SKM-1 treated with dmso at 0.1 percent for 144 hours (cell line): ENCODE data around the gene GABPB2.

Experiments used
- DNase-seq: peaks from one replicate; lab custom pipeline; 2025; ENCODE audit not compliant: unreplicated experiment; lab: John Stamatoyannopoulos, UW

Gene GABPB2

DNA sequence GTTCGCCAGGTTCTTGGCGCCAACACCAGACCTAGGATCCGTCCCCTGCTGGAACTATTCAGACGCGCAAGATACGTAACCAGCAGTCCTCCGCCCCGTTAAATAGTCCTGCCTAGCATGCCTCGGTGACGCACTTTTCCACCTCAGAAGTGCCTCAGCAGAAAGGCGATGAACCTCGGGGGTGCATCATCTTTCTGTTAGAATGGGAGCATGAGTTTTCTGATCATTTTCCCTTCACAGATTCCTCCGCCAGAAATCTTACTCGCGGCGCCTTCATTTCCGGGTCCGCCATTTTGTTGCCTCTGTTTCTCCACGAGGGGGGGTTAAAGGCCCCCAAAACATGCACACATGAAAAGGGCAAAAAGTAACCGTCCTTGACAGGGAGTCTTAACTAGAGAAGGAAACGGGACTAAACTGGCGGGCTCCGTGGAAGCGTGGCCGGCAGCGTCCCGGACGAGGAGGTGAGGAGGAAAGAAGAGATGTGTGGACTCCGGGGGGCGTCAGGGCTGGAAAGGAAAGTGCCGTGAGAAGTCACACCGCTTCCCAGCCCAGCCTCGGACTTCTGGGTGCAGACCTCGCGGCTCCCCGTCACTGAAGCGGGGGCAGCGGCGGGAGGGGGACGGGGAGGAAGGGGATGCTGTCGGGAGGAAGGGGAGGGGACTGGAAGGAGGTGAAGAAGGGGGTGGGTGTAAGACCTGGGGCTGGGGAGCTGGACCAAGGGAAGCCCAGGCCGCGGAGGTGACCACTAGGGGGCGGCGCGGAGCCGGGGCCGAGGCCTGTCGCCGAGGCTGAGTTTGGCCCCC, at the start of gene GABPB2:
Gene GABPB2 (plus strand): TSS at position 288 of the 803 bp plus-strand sequence. CDS start 17,429 bp downstream, outside the sequence.
- DNase-seq = peak; percentile 96

DNA sequence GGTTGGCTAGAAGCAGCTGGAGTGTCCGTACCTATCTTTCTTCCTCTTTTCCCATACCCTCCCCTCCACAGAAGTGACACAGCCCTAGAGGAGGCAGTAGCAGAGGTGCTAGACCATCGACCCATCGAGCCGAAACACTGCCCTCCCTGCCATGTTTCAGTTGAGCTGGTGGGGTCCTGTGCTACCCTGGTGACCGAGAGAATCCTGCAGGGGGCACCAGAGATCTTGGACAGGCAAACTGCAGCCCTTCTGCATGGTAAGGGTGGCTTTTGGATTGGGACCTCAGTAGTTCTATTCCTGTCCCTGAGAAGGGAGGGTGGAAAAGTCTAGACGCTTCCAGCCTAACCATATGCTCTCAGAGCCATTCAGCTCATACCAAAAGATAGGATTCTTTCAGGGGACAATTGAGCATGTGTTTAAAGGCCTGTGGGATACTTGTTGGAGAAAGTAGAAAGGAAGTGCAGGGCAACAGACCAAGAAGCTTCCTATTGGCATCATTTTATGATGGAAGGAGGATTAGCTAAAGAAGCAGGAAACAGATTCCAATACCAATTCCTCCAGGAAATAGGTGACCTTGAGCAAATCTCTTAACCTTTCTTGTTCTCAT, 45.9 kb upstream of the GABPB2 start:
- DNase-seq = peak; percentile 84

DNA sequence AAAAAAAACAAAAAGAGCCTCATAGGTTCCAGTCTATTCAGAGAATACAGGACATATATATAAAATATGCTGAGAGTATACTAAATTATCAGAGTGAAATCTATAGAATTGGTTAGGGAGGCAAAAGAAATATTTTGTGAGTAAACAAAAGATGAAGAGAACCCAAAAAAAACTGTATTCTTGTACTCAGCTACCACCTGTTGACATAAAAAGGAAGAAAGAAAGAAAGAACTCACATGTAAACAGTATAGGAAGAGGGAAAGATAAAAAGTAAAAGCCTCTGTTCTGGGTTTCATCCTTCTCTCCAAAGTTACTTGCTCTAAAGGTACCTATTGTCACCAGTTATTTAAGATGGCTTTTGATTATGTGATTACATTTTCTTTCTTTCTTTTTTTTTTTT, 44.1 kb upstream of the GABPB2 start:
- no peak for DNase-seq

DNA sequence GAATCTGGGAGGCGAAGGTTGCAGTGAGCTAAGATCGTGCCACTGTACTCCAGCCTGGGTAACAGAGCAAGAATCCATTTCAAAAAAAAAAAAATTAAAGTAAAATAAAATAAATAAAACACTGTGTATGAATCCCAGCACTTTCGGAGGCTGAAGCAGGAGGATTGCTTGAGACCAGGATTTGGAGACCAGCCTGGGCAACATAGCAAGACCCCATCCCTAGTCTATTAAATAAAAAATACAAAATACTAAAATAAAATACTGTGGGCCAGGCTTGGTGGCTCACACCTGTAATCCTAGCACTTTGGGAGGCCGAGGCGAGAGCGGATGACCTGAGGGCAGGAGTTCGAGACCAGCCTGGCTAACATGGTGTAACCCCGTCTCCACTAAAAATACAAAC, 38.4 kb upstream of the GABPB2 start:
- DNase-seq = no peak

DNA sequence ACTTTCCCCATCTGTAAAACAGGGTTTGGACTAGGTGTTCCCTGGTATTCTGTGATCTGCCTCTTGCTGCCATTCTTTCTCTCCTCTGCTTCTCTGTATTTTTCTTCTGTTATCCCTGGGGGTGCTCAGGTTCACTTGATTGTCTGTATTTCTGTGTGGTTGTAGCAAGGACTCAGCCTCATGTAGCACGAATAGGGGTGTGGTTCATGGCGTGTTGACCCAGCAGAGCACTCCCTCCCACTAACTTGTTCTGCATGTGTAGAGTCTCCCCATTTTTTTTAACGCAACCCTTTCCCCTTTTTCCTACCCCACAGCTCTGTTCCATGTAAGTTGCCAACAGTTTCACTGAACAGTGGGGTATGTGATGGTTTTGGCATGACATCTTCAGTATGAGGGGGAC, 35.4 kb upstream of the GABPB2 start:
- DNase-seq = no peak

DNA sequence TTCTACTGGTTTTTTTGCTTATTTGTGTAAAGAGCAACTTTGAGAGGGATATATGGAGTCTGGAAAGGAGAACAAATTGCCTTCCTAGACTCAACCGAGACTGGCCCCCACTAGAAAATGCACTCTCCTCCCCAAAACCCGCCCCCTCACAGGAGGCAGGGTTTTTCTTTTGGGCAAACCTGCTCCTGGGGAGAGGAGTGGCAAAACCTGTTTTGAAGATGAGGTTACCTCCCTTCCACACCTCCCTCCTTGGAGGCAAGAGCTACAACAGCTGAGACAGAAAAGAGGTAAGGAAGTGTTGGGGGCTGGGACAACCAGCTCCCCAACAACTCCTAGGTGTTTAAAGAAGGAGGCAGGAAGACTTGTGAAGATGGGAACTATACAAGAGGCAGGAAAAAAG, 34.2 kb upstream of the GABPB2 start, which contains the start of gene BNIPL:
Gene BNIPL (plus strand): TSS at position 231 of the 400 bp plus-strand sequence. CDS start 140 bp downstream, at position 371.
- DNase-seq = no peak

DNA sequence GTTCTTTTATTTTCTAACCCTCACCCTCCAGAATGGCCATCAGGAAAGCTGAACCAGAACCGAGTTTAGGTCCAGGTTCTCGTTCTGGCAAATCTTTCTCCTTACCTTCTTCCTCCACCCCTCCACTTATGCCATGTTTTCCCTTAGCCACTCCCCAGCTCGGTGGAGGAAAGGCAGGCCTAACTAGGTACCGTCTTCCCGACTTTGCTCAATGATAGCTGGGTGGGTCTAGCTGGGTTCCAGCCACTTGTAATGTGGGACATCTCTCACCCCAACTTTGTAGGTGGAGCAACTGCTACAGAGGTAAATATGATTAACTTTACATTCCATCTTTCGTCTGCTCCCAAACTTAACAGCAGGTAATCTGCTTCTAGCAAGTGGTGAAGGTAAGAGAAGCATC, 33.5 kb upstream of the GABPB2 start:
- no peak for DNase-seq

DNA sequence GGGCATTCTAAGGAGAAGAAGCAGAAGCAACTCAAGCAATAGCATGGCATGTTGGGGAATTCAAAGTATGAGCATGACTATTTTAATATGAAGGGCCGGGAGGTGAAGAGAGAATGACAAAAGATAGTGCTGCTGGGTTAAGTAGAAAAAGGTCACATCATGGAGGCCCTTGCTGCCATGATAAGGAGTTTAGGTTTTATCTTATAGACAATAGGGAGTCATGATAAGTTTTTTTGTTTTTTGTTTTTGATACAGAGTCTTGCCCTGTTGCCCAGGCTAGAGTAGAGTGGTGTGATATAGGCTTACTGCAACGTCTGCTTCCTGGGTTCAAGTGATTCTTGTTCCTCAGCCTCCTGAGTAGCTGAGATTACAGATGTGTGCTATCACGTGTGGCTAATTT, 31.0 kb upstream of the GABPB2 start:
- no peak for DNase-seq

DNA sequence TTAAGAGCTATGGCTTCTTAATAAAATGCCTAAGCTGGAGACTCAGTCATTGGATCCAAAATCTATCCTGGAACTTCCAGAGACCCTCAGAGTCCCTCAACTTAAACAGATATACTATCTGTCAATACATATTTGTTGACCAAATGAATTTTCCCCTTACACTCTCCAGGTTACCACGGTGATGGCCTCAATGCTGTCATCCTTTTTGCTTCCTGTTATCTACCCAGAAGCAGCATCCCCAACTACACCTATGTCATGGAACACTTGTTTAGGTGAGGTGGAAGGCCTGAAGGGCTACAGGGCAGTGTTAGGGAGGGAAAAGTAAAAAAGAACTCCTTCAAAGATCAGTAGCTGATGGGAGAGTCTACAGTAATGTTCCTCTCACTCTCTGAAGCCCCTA, 27.4 kb upstream of the GABPB2 start:
- no peak for DNase-seq

DNA sequence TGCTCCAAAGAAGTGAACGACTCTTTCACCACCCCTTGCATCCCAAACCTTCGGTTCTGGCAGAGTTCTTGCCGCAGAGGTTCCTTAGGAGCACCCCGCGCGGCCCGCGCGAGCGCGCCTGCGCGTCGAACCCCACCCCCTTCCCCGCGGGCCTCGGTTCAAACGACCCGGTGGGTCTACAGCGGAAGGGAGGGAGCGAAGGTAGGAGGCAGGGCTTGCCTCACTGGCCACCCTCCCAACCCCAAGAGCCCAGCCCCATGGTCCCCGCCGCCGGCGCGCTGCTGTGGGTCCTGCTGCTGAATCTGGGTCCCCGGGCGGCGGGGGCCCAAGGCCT, 23.0 kb upstream of the GABPB2 start, which contains the start of gene C1orf56:
Gene C1orf56 (plus strand): TSS at position 161 of the 334 bp plus-strand sequence. CDS start 97 bp downstream, at position 258.
- peak; percentile 56 for DNase-seq

DNA sequence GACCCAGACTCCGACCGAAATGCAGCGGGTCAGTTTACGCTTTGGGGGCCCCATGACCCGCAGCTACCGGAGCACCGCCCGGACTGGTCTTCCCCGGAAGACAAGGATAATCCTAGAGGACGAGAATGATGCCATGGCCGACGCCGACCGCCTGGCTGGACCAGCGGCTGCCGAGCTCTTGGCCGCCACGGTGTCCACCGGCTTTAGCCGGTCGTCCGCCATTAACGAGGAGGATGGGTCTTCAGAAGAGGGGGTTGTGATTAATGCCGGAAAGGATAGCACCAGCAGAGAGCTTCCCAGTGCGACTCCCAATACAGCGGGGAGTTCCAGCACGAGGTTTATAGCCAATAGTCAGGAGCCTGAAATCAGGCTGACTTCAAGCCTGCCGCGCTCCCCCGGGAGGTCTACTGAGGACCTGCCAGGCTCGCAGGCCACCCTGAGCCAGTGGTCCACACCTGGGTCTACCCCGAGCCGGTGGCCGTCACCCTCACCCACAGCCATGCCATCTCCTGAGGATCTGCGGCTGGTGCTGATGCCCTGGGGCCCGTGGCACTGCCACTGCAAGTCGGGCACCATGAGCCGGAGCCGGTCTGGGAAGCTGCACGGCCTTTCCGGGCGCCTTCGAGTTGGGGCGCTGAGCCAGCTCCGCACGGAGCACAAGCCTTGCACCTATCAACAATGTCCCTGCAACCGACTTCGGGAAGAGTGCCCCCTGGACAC, 22.5 kb upstream of the GABPB2 start:
- DNase-seq = peak; percentile 86

DNA sequence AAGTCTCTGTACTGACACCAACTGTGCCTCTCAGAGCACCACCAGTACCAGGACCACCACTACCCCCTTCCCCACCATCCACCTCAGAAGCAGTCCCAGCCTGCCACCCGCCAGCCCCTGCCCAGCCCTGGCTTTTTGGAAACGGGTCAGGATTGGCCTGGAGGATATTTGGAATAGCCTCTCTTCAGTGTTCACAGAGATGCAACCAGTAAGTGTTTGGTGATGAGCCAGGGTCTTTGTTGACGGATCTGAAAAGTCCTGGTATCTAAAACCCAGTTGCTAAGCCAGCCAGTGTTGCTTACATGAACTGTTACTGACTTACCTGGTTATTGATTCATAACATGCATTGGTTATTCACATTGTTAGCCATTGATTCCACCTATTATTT, 21.9 kb upstream of the GABPB2 start:
- DNase-seq = no peak

DNA sequence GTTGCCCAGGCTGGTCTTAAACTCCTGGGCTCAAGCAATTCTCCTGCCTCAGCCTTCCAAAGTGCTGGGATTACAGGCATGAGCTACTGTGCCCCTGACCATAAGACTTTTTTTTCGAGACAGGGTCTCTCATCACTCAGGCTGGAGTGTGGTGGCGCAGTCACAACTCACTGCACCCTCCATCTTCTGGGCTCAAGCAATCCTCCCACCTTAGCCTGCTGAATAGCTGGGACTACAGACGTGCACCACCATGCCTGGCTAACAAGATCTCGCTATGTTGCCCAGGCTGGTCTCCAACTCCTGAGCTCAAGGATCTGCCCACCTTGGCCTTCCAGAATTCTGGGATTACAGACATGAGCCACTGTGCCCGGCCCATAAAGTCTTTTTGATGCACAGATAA, 21.1 kb upstream of the GABPB2 start:
- DNase-seq = no peak

DNA sequence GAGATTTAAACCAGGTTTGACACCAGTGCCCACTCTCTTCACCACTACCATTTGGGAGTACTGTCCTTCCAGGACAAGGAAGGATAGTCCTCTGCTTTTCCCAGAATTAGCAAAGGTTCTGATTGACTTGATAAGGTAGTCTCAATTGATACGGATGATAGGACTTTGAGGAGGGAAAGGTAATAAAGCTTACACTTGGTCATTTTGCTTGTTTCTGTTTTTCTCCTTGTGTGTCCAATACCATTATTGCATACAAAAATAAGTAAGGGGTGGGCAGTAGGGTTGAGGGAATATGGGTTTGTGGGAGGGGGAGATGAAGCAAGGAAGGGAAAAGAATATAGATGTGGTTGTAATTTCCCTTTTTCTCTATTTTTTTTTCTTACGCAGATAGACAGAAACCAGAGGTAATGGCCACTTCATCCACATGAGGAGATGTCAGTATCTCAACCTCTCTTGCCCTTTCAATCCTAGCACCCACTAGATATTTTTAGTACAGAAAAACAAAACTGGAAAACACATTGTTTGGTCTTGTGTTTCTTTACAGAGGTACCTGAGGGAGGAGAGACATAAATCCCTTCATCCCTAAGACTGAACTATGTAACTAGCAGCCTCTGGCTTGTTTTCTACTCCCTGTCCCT, 20.4 kb upstream of the GABPB2 start:
- no peak for DNase-seq

DNA sequence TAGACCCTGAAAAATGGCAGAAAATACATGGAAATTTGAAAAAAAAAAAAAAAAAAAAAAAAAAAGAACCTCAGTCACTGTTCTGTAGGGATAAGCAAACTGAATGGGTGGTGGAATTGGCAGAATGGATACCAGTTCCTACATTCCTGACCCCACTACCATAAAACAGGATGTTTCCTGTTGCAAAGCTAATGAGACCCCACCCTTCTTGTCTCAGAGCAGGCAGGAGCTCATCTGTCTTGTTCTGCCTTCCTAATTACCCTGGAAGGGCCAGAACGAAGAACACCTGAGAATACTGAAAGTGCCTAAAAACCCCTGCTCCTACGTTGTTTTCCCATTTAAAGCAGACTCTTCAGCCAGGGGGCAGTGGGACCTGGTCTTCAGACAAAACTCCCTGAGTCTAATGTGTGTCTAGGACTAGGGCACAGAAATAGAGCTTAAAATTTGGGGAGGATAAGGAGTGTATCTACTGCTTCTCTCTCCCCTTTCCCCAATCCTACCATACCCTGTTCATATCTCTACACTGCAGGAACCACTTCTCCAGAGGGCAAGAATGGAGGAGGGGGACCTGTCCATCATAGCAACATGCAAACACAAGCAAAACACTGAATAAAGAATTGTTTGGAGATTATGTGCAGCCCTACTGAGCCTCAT, 19.1 kb upstream of the GABPB2 start:
- no peak for DNase-seq

DNA sequence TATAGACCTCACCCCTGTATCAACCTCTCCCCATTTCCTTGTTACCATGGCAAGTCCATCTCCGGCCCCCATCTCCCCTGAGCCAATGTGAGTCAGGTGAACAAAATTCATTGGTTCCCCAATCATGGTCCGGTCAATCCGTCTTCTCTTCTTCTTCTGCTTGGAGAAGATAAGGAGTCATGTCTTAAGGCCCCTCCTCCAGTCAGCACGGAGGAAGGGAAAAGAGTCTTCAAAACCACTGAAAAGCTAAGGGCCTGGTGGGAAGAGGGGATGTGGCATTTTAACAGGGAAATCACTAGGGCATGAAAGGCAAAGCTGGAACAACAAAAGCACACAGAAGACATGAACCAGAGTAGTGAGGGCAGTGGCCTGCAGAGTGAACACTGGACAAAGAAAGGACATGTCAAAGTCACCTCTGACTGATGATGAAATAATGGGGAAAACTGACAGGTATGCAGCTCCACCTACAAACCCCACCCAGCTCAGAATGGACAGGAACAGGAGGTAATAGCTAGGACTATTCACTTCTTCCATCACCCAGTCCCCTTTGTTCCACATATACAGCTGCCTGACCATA, 15.5 kb upstream of the GABPB2 start:
- DNase-seq = no peak

DNA sequence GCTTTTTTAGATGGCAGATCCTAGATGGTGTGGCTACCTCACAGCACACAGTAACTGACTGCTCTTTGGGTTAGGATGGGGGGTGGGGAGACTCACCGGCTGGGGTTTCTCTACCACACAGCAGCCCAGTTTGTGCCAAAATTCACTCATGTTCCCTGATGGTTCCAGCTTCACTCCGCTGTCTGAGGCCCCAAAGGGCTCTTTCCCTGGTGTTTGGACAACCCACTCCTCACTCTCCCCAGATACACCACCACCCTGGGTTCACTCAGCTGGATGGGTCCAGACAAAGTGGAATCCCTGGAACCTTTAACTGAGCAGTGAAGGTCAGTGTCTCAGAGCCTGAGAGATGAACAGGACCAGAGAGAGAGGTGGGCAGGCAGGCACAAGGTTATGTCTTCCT, 15.0 kb upstream of the GABPB2 start:
- DNase-seq = no peak

DNA sequence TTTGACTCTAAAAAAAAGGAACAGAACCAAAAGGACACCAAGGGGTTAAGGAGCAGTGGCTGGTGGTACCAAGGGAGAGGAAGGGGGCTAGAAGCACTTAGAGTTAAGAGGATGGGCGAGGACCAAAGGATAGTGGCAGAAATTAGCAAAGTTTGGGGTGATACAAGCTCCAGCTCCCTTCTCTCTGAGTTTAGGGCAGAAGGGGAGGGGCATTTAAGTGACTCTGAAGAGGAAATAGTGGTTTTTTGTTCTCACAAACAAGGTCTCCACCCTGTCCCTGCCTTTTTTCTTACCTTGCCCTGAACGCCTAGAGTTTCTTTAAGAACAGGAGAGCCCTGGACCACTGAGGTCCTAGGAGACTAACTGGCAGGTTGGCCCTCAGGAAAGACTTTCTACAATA, 14.4 kb upstream of the GABPB2 start:
- peak; percentile 51 for DNase-seq

DNA sequence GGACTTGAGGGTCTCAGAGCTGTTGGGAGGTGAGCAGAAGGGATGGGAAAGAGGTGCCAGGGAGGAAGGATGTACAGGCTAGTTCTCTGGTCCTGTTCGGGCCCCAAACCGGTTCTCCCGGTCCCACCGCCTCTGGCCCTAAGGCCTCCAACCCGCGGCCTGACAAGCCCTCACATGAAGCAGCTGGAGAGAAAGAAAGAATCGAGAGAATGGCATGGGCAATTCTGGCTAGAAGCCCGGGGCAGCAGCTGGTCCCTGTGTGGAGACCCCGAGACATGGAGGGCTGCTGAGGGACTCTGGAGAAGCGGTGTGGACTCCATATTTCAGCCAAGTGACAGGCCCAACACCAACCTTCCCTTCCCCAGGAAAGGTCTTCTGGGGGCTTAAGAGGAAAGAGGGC, 11.9 kb upstream of the GABPB2 start:
- no peak for DNase-seq

DNA sequence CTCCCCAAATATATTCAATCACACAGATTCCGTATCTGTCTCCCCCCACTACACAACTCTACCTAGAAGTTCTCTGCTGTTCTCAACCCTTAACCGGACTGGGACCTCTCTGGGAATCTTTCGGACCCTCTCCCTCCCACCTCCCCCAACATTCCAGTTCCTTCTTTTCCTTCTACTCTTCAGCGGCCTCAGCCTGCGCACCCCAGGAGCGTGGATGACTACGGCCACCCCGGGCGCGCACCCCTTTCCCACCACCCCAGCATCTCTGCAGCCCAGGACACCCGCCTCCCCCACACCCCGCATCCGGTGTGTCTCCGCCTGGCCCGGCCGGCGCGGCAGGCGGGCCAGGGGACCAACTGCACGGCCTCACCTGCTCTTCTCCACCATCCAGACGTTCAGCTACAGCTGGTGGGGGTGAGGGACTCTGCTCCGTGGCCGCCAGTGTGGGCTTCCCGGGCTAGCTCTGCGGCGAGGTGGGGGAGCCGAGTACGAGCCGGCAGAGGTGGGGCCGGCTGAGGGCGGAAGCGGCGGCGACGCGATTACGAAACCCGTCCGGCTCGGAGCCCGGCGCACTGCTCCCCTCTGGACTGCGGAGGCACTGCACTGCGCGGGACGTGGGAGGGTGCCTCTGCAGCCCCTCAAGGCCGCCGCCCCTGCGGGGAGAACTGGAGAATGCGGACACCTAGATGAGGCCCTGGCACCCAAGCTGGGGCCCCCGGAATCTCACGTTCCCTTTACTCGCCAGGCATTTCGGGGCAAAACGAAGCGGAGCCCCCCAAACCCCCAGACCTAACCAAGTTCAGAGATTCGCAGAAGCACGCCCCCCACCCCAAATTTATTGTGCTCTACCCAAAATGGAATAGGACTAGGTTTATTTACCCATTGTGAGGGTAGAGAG, 11.2 kb upstream of the GABPB2 start, which contains the start of gene CDC42SE1:
Gene CDC42SE1 (minus strand): TSS at position 514 of the 898 bp plus-strand sequence. CDS start 3,892 bp downstream, outside the sequence.
- peak; percentile 95 for DNase-seq
